G401.6 (cell line): ENCODE measurements around the gene CPXM2.

ENCODE experiments used
- FAIRE-seq: peaks from 2 replicates; lab custom pipeline; 2012; peaks lifted over from hg19 to GRCh38; lab: Jason Lieb, UNC

Gene CPXM2

DNA sequence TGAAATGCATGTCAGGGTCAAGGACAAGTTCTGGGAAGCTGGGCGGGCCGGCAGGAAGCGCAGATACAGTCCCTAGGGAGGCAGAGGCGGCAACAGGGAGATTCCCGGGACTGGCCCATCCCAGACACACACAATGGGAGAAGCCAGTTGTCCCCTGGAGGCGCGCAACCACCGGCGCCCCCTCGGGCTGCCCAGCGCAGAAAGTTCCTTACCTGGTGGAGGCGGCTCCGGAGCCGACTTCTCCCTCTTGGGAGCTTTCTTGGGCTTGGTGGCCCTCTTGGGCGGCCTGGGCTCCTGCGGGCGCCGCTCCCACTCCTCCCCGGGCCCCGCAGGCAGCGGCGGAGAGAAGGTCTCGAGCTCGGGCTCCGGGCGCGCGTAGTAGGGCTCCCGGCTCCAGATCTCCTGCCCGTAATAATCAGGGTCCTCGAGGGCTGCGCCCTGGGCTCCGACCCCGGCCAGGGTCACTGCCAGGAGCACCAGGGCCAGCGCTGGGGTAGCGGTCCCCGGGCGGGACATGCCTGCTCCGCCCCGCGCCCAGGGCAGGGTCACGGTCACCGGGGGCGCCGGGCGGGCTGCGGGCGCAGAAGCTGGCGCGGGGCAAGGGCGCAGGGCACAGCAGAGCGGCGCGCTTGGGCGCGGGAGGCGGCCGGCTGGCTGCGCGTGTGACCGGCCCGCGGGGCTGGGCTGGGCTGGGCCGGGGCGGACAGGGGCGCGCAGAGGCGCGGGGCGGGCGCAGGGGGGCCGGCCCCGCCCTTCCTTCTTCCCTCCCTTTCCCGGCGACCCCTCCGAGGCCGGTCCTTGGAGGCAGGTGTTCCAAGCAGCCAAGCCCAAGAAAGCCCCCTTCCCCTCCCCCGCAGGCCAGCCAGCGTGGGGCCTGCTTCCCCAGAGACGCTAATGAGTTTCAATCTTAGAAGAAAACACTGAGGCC, at the start of gene CPXM2:
TSS of gene CPXM2 (minus strand) at position 664 of the 928 bp plus-strand sequence. CDS start at position 516, 148 bp downstream.
- FAIRE-seq = no peak

DNA sequence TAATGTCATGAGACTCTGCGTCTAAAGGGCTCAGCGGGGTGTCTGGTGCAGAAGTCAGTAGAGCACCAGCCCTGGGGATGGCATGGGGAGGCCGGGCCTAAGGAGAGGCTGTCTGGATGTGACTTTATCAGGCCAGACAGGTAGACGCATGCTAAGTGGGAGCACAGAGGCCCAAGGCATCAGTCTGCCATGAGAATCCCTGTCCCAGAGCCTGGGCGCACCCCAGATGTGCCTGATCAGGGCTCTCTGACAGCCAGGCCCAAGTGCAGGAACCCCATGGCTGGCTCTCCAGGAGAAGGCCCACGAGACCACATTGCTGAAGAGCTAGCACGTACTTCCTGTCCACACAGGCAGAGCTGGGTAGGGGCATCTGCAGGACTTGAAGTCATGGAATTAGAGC, 48.0 kb upstream of the CPXM2 start:
- FAIRE-seq = no peak

DNA sequence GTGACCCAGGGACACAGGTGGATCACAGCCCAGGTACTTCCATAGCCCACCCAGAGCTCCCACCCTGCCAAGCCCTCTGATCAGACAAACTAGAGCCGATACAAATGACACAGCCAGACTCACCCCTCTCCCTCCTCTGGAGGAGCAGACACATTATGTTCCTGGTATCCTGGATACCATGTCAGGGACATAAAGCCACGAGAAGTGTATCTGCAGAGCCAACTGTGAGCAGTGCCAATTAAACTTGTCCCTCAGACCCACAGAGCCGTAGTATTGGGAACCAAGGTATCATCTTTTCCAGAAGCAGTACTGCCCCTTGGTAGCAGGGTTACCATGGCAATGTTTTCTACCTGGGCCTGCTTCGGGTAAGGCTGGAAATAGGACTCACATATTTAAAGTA, 47.3 kb upstream of the CPXM2 start:
- no peak for FAIRE-seq

DNA sequence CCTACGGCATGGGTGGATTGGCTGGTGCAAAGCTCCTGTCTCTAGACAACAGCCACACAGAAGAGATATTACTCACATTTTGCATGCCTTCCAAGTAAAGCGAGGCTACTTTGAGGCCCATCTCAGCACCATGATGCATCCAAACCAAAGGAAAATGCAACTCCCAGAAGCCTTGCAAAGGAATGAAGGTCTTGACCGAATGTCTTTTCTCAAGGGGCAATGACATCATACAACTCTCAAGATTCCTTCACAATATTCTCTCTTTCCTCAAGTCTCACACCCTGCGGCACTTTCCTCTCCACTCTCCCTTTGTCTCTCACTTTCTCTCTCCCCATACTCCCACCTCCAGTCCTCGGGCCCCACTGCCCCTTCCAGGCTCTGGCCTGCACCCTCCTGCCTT, 44.8 kb upstream of the CPXM2 start:
- FAIRE-seq = no peak

DNA sequence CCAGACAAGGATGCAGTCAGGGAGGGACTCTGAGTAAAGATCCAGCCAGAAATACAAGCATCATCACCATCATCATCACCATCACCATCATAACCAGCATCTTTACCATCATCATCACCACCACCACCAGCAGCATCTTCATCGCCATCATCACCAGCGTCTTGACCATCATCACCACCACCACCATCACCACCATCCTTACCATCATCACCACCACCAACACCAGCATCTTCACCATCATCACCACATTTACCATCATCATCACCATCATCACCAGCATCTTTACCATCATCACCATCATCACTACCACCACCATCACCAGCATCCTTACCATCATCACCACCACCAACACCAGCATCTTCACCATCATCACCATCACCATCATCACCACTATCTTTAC, 44.1 kb upstream of the CPXM2 start:
- no peak for FAIRE-seq

DNA sequence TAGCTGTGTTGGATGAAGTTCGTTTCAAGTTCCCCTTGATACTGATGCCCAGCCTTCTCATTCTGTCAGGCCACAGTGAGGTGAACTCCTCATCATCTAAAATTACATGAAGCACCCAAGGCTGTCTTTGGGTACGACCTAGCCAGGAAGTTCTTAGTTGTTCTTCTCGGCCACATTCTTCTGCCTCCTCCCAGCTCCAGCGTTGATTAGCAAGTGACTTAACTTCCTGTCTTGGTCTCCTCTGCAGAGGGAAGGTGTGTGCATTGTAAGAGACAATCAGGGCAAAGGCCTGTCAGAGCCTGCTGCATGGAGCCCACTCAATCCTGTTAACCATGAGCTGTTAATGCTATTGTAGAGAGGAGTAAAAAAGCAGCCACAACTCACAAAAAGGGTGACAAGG, 43.2 kb upstream of the CPXM2 start:
- no peak for FAIRE-seq

DNA sequence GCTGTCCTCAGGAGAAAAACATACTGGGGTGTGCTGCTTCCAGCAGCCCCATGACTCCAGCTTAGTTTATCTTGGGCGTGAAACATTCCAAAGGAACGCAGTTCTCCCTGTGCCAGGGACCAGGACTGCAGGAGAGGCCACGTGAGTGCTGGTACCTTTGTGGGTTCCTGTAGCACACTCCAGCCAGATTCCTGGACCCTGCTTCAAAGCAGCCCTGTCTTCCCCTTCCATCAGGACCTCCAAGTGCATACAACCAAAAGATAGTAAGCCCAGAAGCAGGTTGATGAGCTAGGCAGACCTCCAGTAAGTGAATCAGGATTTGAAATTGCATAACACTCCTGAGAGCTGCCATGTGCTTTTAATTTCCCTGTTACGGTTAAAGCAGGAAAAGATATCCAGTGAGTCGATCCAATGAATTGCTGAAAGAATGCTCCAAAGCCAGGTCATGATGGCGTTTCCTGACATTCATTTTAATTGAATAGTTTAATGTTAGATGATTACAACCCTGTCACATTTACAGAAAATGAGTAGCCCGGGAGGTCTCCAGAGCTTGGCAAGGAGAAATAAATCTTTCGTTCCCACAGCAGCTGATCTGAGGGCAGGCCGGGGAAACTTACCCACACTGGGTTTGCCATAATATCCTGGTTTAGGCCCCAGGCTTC, 38.9 kb upstream of the CPXM2 start:
- no peak for FAIRE-seq

DNA sequence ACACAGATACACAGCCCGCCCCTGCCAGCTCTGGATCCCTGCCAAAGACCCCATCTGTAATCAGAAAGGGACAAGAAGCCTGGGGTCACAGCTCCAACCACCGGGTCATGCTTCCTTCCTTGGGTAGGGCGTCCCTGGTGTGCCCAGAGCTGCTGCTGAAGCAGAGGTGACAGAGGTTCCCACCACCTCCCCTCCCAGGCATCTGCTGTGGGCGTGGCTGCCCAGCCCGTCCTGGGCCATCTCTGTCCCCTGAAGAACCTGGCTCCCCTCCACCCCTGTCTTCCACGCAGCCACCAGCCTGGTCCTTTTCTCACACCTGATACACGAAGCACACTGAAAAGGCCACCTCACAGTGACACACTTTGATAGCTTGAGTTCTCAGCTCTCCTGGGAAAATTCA, 38.2 kb upstream of the CPXM2 start:
- FAIRE-seq = no peak

DNA sequence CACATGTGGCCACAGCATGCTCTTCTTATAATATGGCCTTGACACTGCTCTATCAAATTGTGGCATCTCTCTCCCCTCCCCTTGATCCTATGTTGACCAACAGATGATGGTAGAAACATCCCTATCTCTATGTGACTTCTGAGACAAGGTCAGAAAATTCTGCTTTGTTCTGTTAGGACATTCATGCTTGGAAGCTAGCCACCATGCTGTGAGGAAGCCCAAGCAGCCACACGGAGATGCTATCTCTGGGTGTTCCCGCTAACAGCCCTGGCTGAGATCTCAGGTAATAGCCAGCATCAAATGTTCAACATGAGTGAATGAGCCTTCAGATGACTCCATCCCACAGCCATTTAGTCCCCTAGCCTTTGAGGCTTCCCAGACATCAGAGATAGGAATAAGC, 36.8 kb upstream of the CPXM2 start:
- FAIRE-seq = no peak

DNA sequence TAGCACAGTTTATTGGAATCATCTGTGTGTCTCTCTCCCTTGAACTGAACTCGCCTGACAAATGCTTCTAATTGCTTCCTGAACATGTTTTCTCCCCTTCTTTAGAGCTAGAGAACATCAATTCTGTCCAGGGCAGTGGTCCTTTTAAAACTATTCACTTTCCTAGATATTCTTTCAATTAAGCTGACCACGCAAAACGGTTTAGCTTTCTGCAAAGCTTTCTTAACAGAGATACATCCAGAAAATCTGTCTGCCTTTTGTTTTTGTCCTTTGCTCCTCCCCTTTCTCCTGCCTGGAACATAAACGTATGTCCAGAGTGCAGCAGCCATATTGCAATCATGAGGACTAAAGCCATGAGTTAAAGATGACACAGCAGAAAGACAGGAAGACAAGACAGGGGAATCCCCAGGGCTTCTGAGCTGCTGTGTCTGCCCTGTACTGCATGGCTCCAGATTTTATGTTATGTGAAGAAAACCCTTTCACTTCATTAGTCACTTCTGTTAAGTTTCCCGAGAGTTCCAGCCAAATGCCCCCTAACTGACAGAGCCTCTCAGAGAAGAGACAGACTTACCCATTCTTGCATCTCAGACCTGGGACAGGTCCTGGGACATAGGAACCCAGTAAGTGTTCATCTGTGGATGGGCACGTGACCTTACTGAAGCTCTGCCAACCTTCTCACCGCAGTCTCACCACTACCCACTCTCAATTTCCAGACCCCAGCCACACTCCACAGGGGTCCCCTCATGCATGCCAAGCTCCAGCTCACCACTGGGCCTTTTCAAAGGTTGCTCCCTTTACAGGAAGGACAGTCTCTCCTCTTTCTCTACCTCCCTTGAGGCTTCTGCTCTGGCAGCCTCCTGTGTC, 35.0 kb upstream of the CPXM2 start:
- FAIRE-seq = no peak

DNA sequence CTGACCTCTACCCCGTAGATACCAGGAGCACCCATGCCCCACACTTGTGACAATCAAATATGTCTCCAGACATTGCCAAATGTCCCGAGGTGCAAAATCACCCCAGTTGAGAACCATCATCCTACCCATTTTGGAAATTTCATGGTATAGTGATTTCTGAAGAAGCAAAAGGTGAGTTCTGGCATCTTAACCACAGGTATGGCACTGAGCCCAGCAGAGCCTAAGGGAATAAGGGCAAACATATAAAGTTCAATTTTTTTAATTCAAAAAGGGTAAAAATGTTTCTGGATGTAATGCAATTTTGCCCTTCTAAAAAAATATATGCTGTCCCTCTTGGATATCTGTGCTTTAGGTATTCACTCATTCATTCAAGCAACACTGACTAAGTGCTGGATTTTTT, 30.5 kb upstream of the CPXM2 start:
- no peak for FAIRE-seq

DNA sequence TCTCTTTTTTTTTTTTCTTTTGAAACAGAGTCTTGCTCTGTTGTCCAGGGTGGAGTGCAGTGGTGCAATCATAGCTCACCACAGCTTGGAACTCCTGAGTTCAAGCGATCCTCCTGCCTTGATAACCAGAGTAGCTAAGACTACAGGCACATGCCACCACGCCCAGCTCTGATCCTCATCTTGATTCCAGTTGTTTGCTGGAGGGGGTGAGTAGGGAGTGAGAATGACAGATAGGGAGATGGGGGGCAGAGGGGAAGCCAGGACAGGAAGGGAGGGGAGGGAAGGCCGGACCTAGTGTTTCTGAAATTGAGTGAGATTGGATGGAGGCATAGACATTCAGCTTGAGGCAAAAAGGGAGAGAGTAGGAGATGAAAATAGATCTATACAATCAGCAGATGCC, 25.2 kb upstream of the CPXM2 start:
- no peak for FAIRE-seq

DNA sequence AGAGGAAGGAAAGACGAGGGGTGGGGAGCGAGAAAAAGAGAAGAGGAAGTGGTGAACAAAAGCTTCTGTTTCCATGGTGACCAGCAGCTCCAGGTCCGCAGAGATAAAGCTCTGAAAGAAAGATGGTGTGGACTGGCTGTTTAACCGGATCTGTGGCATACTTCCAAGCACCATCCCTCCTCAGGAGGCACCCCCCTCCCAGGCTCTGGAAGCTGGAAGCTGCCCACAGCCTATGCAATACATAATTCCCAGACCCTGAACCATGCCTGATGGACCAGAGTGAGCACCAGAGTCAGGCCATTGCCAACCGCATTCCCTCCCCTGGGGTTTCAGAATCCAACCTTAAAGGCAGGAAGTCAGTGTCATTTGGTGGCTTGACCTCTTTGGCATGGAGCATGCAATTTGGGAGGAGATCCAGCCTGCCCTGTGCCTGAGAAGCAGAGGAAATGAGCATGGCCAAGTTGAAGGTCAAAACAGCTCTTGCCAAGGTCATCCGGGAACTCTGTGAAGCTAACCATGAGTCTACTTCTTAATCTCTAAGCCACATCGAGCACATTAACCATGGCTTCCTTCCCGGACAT, 22.2 kb upstream of the CPXM2 start:
- no peak for FAIRE-seq

DNA sequence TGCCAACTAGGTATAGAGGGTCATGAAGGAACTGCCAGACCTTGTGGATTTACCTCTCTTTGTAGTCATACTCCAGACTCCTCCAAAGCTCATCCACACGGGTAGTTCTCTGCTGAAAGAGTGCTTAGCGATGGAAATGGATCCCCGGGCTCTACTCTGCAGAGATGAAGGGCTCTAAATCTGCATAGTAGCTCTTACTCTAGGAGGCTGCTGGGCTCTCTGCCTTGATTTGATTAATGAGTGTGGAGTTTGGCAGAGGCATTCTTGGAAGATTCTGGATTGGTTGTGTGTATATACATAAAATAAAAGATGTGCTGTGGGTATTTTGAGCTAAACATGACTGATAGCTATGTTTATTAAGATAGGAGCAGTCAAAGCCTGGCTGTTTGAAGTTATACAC, 21.3 kb upstream of the CPXM2 start:
- no peak for FAIRE-seq

DNA sequence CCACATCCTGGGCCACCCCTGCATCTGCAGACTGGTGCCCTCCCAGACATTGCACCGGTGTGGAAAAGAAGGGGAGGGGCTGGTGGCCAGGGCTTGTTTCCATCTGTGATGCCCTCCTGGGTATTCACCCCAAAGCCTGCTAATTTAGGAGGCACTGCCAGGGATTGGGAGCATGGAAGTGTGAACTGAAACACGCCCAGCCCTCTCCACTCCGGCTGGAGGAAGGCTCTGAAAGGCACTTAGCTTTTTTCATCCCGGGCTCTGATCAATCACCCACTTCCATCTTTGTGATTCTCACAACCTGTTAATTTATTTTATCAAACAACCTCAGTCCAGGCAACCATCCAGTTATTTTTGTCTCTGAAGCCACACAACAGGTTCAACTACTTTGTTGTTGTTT, 20.9 kb upstream of the CPXM2 start:
- no peak for FAIRE-seq

DNA sequence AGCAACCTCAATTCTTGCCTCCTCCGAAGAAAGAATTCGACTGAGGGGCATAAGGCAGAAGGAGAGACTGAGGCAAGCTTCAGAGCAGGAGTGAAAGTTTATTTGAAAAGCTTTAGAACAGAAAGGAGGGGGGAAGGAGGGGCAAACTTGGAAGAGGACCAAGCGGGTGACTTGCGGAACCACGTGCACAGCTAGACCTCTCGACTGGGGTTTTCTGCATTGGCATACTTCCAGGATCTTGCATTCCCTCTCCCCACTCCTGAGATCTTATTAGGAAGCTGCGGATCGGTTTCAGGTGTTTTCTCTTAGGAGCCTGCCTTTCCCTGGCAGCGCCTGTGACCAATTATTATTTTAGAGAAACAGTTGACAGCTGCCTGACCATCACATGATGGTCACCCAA, 20.3 kb upstream of the CPXM2 start:
- no peak for FAIRE-seq

DNA sequence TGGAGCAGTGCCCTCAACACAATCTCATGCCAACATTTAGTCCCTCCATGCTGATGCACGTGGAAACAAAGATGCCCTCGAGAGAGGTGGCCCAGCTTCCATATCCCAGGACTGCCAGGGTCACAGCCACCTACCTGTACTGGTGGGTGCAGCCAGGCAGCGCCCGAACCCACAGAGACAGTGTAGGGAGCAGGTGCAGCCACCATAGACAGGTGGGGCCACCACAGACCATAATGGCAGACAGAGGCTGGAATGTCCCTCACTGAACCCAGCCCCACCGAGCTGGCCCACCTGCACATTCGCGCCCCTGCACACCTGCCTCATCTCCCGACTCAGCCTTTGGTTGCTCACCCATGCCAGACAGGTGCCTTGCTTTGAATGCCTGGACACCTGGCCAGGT, 18.3 kb upstream of the CPXM2 start:
- no peak for FAIRE-seq

DNA sequence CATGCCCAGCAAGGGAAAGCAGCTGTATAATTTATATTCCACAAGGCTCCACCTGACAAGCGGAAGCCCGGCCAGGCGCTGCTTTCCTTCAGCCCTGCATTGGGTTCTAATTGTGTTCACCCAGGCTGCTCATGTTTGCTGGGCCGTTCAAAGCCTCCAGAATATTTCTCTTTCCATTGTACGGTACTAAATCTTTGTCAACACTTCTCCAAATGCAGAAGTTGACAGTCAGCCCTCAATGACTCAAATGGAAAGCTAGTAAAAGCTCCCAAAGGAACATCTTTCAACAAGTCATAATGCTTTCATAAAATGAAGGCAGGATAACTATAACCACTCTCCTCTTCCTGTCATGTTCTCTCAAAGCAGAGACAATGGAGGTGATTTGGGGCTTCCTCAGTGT, 17.8 kb upstream of the CPXM2 start:
- FAIRE-seq = no peak

DNA sequence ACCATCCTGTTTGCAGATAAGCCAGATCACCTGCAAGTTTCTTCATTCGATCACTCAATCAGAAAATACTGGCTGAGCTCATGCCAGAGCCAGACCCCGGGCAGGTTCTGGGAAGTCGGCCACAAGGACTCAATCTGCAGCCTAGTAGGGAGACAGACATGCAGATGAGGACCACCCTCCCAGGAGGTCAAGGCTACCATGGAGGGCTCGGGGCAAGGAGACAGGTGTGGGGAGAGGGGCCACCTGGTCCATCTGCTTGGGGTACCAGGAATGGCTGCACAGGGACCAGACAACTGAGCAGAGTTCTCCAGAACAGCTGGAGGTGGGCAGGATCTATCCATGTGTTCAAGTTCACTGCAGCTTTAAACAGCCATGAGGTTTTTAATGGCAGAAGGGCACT, 16.8 kb upstream of the CPXM2 start:
- no peak for FAIRE-seq

DNA sequence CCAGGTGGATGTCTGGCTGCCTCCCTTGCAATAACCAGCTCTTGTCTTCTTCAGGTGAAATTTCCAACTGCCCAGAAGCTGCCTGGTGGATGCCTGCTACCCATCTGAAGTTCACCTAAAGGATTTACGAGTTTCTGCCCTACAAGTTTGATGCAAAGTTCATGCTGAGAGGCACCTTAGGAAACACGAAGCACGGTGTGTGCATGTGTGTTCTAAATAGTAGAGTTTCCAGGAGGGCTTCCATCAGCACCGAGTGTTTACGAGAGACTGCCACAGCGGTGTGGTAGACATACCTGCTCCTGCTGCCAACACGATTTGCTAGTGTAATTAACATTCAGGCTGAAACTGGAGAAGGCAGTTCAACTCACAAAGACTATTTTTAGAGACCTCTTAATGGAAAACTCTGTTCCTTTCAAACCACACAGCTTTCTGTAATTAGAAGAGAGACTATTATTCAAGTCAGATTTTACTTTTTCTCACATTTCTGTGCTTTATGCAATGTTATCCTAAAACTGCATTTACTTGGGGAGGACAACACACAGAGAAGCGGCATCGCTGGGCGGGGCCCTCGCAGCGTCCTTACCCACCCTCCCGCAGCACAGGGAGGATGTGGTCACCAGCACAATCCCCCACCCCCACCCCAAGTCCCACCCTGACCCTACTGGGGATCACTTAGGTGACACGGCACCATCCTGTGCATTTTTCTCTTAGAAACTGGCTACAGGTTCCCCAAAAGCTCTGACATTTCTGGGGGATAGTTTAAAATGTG, 15.5 kb upstream of the CPXM2 start:
- FAIRE-seq = no peak

DNA sequence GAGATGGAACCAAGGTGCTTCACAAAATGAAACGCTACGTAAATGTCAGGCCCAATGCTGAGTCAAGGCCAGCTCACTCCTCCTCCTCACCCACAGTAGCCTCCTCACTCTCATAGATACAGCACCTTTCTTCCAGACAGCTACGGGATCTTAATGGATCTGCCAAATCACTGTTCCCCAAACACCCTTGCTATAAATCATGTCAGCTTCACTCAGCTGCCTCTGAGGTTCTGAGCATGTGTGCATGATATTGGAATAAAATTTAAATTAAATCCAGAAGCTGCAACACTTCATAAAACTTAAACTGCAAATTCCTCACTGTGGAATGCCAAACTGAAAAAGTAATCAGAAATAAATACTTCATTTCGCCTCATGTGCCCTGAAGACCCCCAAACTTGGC, 14.7 kb upstream of the CPXM2 start:
- FAIRE-seq = no peak
